Measurements from ENCODE around the gene RPTOR. TPM values are rescaled to one million over a fixed set of nuclear protein-coding genes. Genes with fewer than 3 reads are reported as not detected.

RPTOR gene
- total RNA-seq, 1 donor from 2014 or later: 65.9 TPM

- no peaks in the 10 kb centered on the region for H3K9me3 Mint-ChIP-seq
- no peak overlapping the region for H3K4me3 Mint-ChIP-seq
- no peak for ATAC-seq (ENCODE audit: low read depth)
- intact Hi-C loops (cut with micrococcal nuclease): no loop called here
- H3K27me3 Mint-ChIP-seq: no peaks in the 10 kb centered on the region
- CTCF ChIA-PET: no interaction called here
- no peak for DNase-seq
- POLR2A ChIA-PET: no interaction called here
- TF ChIP-seq CTCF (IDR thresholded peaks at IDR 0.05): no peak
- H3K36me3 Mint-ChIP-seq (ENCODE audit: low read depth): peaks cover 9% of the 10 kb centered on the region
- no peak overlapping the region for H3K27ac Mint-ChIP-seq
- peaks cover 14% of the 10 kb centered on the region for H3K4me1 Mint-ChIP-seq
Observed at GRCh38 chr17:80633207-80633606, 88.6 kb downstream of the RPTOR start.

- CTCF ChIA-PET: no interaction called here
- H3K4me1 Mint-ChIP-seq: peaks cover 14% of the 10 kb centered on the region
- intact Hi-C loops (cut with micrococcal nuclease): no loop called here
- no peak for DNase-seq
- no peak overlapping the region for H3K27ac Mint-ChIP-seq
- H3K27me3 Mint-ChIP-seq: no peaks in the 10 kb centered on the region
- ATAC-seq (ENCODE audit: low read depth): no peak
- H3K36me3 Mint-ChIP-seq (ENCODE audit: low read depth): peaks cover 7% of the 10 kb centered on the region
- no peak for TF ChIP-seq CTCF (IDR thresholded peaks at IDR 0.05)
- H3K9me3 Mint-ChIP-seq: no peaks in the 10 kb centered on the region
- POLR2A ChIA-PET: no interaction called here
- H3K4me3 Mint-ChIP-seq: no peak overlapping the region
Observed at GRCh38 chr17:80633994-80634566, 89.4 kb downstream of the RPTOR start.

- ATAC-seq (ENCODE audit: low read depth) (no peak), DNase-seq (no peak)
- TF ChIP-seq CTCF (IDR thresholded peaks at IDR 0.05): no peak
- peak overlapping the region; percentile 71 for H3K4me3 Mint-ChIP-seq
- no peaks in the 10 kb centered on the region for H3K9me3 Mint-ChIP-seq
- CTCF ChIA-PET: no interaction called here
- H3K36me3 Mint-ChIP-seq (ENCODE audit: low read depth): peaks cover 7% of the 10 kb centered on the region
- H3K27ac Mint-ChIP-seq: peak overlapping the region; percentile 68
- intact Hi-C loops (cut with micrococcal nuclease): no loop called here
- POLR2A ChIA-PET: no interaction called here
- H3K4me1 Mint-ChIP-seq: peaks cover 16% of the 10 kb centered on the region
- no peaks in the 10 kb centered on the region for H3K27me3 Mint-ChIP-seq
Observed at GRCh38 chr17:80636361-80637018, 91.9 kb downstream of the RPTOR start.

GRCh38 chr17:80637048-80637781 lies 92.6 kb downstream of the RPTOR start:
- H3K27ac Mint-ChIP-seq: no peak overlapping the region
- H3K36me3 Mint-ChIP-seq (ENCODE audit: low read depth): peaks cover 7% of the 10 kb centered on the region
- intact Hi-C loops (cut with micrococcal nuclease): no loop called here
- ATAC-seq (ENCODE audit: low read depth): no peak
- H3K4me3 Mint-ChIP-seq: no peak overlapping the region
- no peaks in the 10 kb centered on the region for H3K27me3 Mint-ChIP-seq
- no peak for TF ChIP-seq CTCF (IDR thresholded peaks at IDR 0.05)
- no peak for DNase-seq
- H3K9me3 Mint-ChIP-seq: no peaks in the 10 kb centered on the region
- ChIA-PET POLR2A (no interaction called here), CTCF (no interaction called here)
- H3K4me1 Mint-ChIP-seq: peaks cover 14% of the 10 kb centered on the region

GRCh38 chr17:80639658-80640057 lies 95.0 kb downstream of the RPTOR start:
- peaks cover 13% of the 10 kb centered on the region for H3K4me1 Mint-ChIP-seq

More at GRCh38 chr17:80639658-80640057, 95.0 kb downstream of the RPTOR start:
- POLR2A ChIA-PET: no interaction called here
- intact Hi-C loops (cut with micrococcal nuclease): no loop called here
- CTCF ChIA-PET: no interaction called here
- Mint-ChIP-seq H3K36me3 (ENCODE audit: low read depth) (peaks cover 13% of the 10 kb centered on the region), H3K27me3 (no peaks in the 10 kb centered on the region), H3K4me3 (no peak overlapping the region), H3K9me3 (no peaks in the 10 kb centered on the region), H3K27ac (no peak overlapping the region)
- no peak for TF ChIP-seq CTCF (IDR thresholded peaks at IDR 0.05)
- no peak for DNase-seq
- no peak for ATAC-seq (ENCODE audit: low read depth)
